HTERT RPE-1 (cell line): ENCODE measurements around the gene GPER1.
"Not testable (repeated sequence)": the region's sequence is repeated elsewhere in the genome, so short reads cannot be mapped to it uniquely, and the experiment has no call there.

Source experiments
- in situ Hi-C: fragments of 300-500 bp; cut with MboI; formaldehyde crosslinking; loops from 4 replicates; pipeline ENCODE4 v1.14.3; 2020; ENCODE audit warnings: low sequenced_read_pairs

Gene GPER1

GRCh38 chr7:1116383-1117008, 28.6 kb downstream of the GPER1 start:
- in situ Hi-C loops = not testable (repeated sequence)

- in situ Hi-C loops = no loop called here
These were observed 29.5 kb downstream of the GPER1 start for GRCh38 chr7:1117321-1117928.

- in situ Hi-C loops = no loop called here
These were observed 31.3 kb downstream of the GPER1 start for GRCh38 chr7:1119201-1119600.

GRCh38 chr7:1120791-1121190, 32.9 kb downstream of the GPER1 start:
- in situ Hi-C loops = no loop called here

GRCh38 chr7:1121476-1121875, 33.6 kb downstream of the GPER1 start:
- in situ Hi-C loops = no loop called here

- in situ Hi-C loops = no loop called here
These were observed 34.2 kb downstream of the GPER1 start for GRCh38 chr7:1121886-1122831.

GRCh38 chr7:1122832-1123501, 35.1 kb downstream of the GPER1 start:
- in situ Hi-C loops = no loop called here

- in situ Hi-C loops = no loop called here
These were observed 35.8 kb downstream of the GPER1 start for GRCh38 chr7:1123715-1124114.

- in situ Hi-C loops = no loop called here
These were observed 36.3 kb downstream of the GPER1 start for GRCh38 chr7:1124164-1124563.

- in situ Hi-C loops = no loop called here
These were observed 37.1 kb downstream of the GPER1 start for GRCh38 chr7:1124816-1125602.

GRCh38 chr7:1125603-1125969, 37.7 kb downstream of the GPER1 start:
- in situ Hi-C loops = no loop called here

GRCh38 chr7:1127001-1127400, 39.1 kb downstream of the GPER1 start:
- in situ Hi-C loops = no loop called here

GRCh38 chr7:1129431-1129830, 41.5 kb downstream of the GPER1 start:
- in situ Hi-C loops = no loop called here

- in situ Hi-C loops = no loop called here
These were observed 42.4 kb downstream of the GPER1 start for GRCh38 chr7:1130021-1130990.

- in situ Hi-C loops = no loop called here
These were observed 43.8 kb downstream of the GPER1 start for GRCh38 chr7:1131471-1132265.

- in situ Hi-C loops = no loop called here
These were observed 47.0 kb downstream of the GPER1 start for GRCh38 chr7:1134951-1135350.

GRCh38 chr7:1136841-1137516, 49.1 kb downstream of the GPER1 start:
- in situ Hi-C loops = no loop called here
